HCT116 (cell line): ENCODE results near the gene SYNGR1. TPM values are rescaled to one million over a fixed set of nuclear protein-coding genes. Genes with fewer than 3 reads are reported as not detected.
A peak's percentile ranks its signal among the peaks of the same experiment; 100 is the strongest.

ENCODE experiments used
- ATAC-seq: fragments of 200-7000 bp; cut with Tn5 transposase; 2 replicates; pipeline ENCODE4 v1.9.1; 2020; ENCODE audit warnings: mild to moderate bottlenecking, moderate library complexity
- BruUV-seq: library from RNA; stranded (reverse); fragments of 400-500 nt; replicated peaks from 2 replicates; lab custom pipeline; 2021; lab: Mats Ljungman, UMichigan
- CTCF ChIA-PET: fragments of 300-600 bp; sonication (Branson Sonifier 250); formaldehyde crosslinking; loops from one replicate; lab custom pipeline; 2021; ENCODE audit warnings: antibody characterized with exemption; lab: Charles Lee
- POLR2A ChIA-PET: fragments of 300-600, 350-600 bp; sonication (Branson Sonifier 250); formaldehyde crosslinking; loops from one replicate; lab custom pipeline; 2021; ENCODE audit warnings: antibody characterized with exemption; lab: Charles Lee
- RAD21 ChIA-PET, 2 experiments: fragments of 300-600 bp; sonication (Branson Sonifier 250); formaldehyde crosslinking; loops; one replicate each; lab custom pipeline; 2023; ENCODE audit warnings: low total read pairs in 2 of 2; ENCODE audit not compliant: uncharacterized antibody in 2 of 2, unreplicated experiment in 2 of 2, low non-redundant PET in 1 of 2; lab: Charles Lee
- DNase-seq: peaks from one replicate; pipeline ENCODE4 v3.0.0-alpha.2; 2010; ENCODE audit warnings: low read depth, low spot score
- H2AFZ ChIP-seq: fragments of 200-600 bp; shearing (Covaris generic), sonication (generic); 2 replicates; pipeline ENCODE4 v1.6.1; 2017; ENCODE audit warnings: low read depth, mixed run types, mixed read lengths, antibody characterized with exemption, low read length; ENCODE audit not compliant: poor library complexity, severe bottlenecking
- H3K27ac ChIP-seq: 2 replicates; pipeline ENCODE4 v1.5.1; 2012; ENCODE audit warnings: low read depth, low read length
- H3K27me3 ChIP-seq: fragments of 200-600 bp; sonication (generic); 2 replicates; pipeline ENCODE4 v1.6.1; 2016; ENCODE audit warnings: mixed run types, low read length, mixed read lengths; ENCODE audit not compliant: insufficient read depth
- H3K36me3 ChIP-seq, 2 experiments: fragments of 200-500 bp in 1 of 2; fragments of 200-600 bp in 1 of 2; sonication (Bioruptor generic) in 1 of 2; sonication (generic) in 1 of 2; 2 replicates each; pipeline versions ENCODE4 v1.5.1 to v1.6.1; 2014 to 2016; ENCODE audit warnings: low read length in 2 of 2, inconsistent platforms in 1 of 2, mixed read lengths in 1 of 2, mixed run types in 1 of 2; ENCODE audit not compliant: insufficient read depth in 2 of 2, control insufficient read depth in 1 of 2
- H3K4me1 ChIP-seq, 2 experiments: fragments of 200-600 bp in 1 of 2; sonication (generic) in 1 of 2; 2 replicates each; pipeline versions ENCODE4 v1.5.1 to v1.6.1; 2012 to 2017; ENCODE audit warnings: low read length in 2 of 2, inconsistent platforms in 1 of 2, mild to moderate bottlenecking in 1 of 2, mixed read lengths in 1 of 2, mixed run types in 1 of 2, moderate library complexity in 1 of 2; ENCODE audit not compliant: insufficient read depth in 2 of 2, control insufficient read depth in 1 of 2
- H3K4me2 ChIP-seq: fragments of 200-600 bp; sonication (generic); 2 replicates; pipeline ENCODE4 v1.6.1; 2017; ENCODE audit warnings: mixed run types, low read length, mixed read lengths
- H3K4me3 ChIP-seq, 2 experiments: fragments of 200-600 bp in 1 of 2; sonication (generic) in 1 of 2; replicated peaks in 1 of 2; 2 replicates each; pipeline ENCODE4 v1.5.1; 2011 to 2016; ENCODE audit warnings: low read length in 2 of 2, control low read depth in 1 of 2, low read depth in 1 of 2, mild to moderate bottlenecking in 1 of 2, mixed read lengths in 1 of 2, mixed run types in 1 of 2
- H3K79me2 ChIP-seq: fragments of 200-600 bp; sonication (generic); 2 replicates; pipeline ENCODE4 v1.6.1; 2017; ENCODE audit warnings: mild to moderate bottlenecking, mixed run types, low read length, moderate library complexity, mixed read lengths; ENCODE audit not compliant: insufficient read depth
- H3K9ac ChIP-seq: fragments of 200-600 bp; sonication (generic); 2 replicates; pipeline ENCODE4 v1.6.1; 2016; ENCODE audit warnings: low read length, mixed read lengths
- H3K9me2 ChIP-seq: fragments of 200-600 bp; sonication (generic), shearing (Covaris generic); 2 replicates; pipeline ENCODE4 v1.6.1; 2017; ENCODE audit warnings: mixed run types, mild to moderate bottlenecking, moderate library complexity; ENCODE audit not compliant: insufficient read depth
- H3K9me3 ChIP-seq, 2 experiments: fragments of 200-500 bp in 1 of 2; fragments of 200-600 bp in 1 of 2; sonication (Bioruptor generic) in 1 of 2; sonication (generic) in 1 of 2; 2 replicates each; pipeline ENCODE4 v1.6.1; 2014 to 2017; ENCODE audit warnings: low read length in 2 of 2, mixed read lengths in 2 of 2, inconsistent platforms in 1 of 2, low read depth in 1 of 2, mild to moderate bottlenecking in 1 of 2, mixed run types in 1 of 2, moderate library complexity in 1 of 2; ENCODE audit not compliant: control insufficient read depth in 1 of 2, insufficient read depth in 1 of 2
- H4K20me1 ChIP-seq: fragments of 200-600 bp; sonication (generic), shearing (Covaris generic); 2 replicates; pipeline ENCODE4 v1.6.1; 2017; ENCODE audit warnings: mixed run types, mild to moderate bottlenecking, moderate library complexity; ENCODE audit not compliant: insufficient read depth
- EGR1 ChIP-seq: IDR thresholded peaks from 2 replicates; pipeline ENCODE4 v1.6.1; 2012; ENCODE audit warnings: low read depth
- ELF1 ChIP-seq: IDR thresholded peaks from 2 replicates; pipeline ENCODE4 v1.6.1; 2012; ENCODE audit warnings: low read depth, borderline replicate concordance
- EZH2 ChIP-seq: fragments of 200-600 bp; sonication (generic); IDR thresholded peaks from 2 replicates; pipeline ENCODE4 v1.6.1; 2017; ENCODE audit warnings: antibody characterized with exemption, mixed run types
- EZH2phosphoT487 ChIP-seq: fragments of 200-600 bp; IDR thresholded peaks from 2 replicates; pipeline ENCODE4 v1.6.1; 2018; ENCODE audit warnings: antibody characterized with exemption, borderline replicate concordance
- FOSL1 ChIP-seq: IDR thresholded peaks from 2 replicates; pipeline ENCODE4 v1.6.1; 2012; ENCODE audit warnings: low read depth
- JUND ChIP-seq: IDR thresholded peaks from 2 replicates; pipeline ENCODE4 v1.6.1; 2012
- MAX ChIP-seq: IDR thresholded peaks from 2 replicates; pipeline ENCODE4 v1.6.1; 2012
- POLR2A ChIP-seq: IDR thresholded peaks from 2 replicates; pipeline ENCODE4 v1.7.0; 2011; ENCODE audit warnings: borderline replicate concordance; ENCODE audit not compliant: insufficient read depth, insufficient read length; ENCODE audit errors: extremely low read depth
- RAD21 ChIP-seq: IDR thresholded peaks from 2 replicates; pipeline ENCODE4 v1.6.1; 2012; ENCODE audit warnings: low read depth, mild to moderate bottlenecking
- SIN3A ChIP-seq: IDR thresholded peaks from 2 replicates; pipeline ENCODE4 v1.6.1; 2012; ENCODE audit warnings: low read depth
- SP1 ChIP-seq: IDR thresholded peaks from 2 replicates; pipeline ENCODE4 v1.6.1; 2012; ENCODE audit warnings: low read depth
- SRF ChIP-seq: IDR thresholded peaks from 2 replicates; pipeline ENCODE4 v1.6.1; 2012; ENCODE audit warnings: low read depth
- TCF7L2 ChIP-seq: IDR thresholded peaks from 2 replicates; pipeline ENCODE4 v1.7.0; 2011; ENCODE audit warnings: borderline replicate concordance, inconsistent platforms; ENCODE audit not compliant: insufficient read depth, insufficient read length; ENCODE audit errors: extremely low read depth
- YY1 ChIP-seq: IDR thresholded peaks from 2 replicates; pipeline ENCODE4 v1.6.1; 2011; ENCODE audit warnings: low read length, low read depth, moderate library complexity, mild to moderate bottlenecking; ENCODE audit not compliant: insufficient replicate concordance; ENCODE audit errors: extremely low read depth
- ZFX ChIP-seq: fragments of 450-650 bp; IDR thresholded peaks from 2 replicates; pipeline ENCODE4 v1.6.1; 2017
- ZNF274 ChIP-seq: fragments of 200-500 bp; sonication (Bioruptor generic); IDR thresholded peaks from 2 replicates; pipeline ENCODE4 v1.6.1; 2014; ENCODE audit warnings: mild to moderate bottlenecking, low read depth, low read length, inconsistent platforms
- intact Hi-C: fragments of 100-400 bp; cut with micrococcal nuclease; formaldehyde crosslinking; loops from 2 replicates; pipeline ENCODE4 v1.10.0; 2022
- total RNA-seq: library from RNA; stranded (reverse); gene quantifications from one replicate; pipeline ENCODE4 v1.2.1, GENCODE V29; 2021; ENCODE audit not compliant: unreplicated experiment
- TF ChIP-seq, protein P1 (sequence below), 3 experiments: fragments of 200-600 bp in 1 of 3; sonication (generic) in 1 of 3; IDR thresholded peaks in 2 of 3; conservative IDR thresholded peaks in 1 of 3; 2 replicates each; pipeline ENCODE4 v1.5.1; 2012 to 2017; ENCODE audit warnings: low read depth in 2 of 3, low read length in 2 of 3, antibody characterized with exemption in 1 of 3, borderline replicate concordance in 1 of 3, control low read depth in 1 of 3, mild to moderate bottlenecking in 1 of 3, mixed read lengths in 1 of 3, mixed run types in 1 of 3, moderate library complexity in 1 of 3; ENCODE audit not compliant: insufficient read depth in 1 of 3
- TF ChIP-seq, protein P2 (sequence below): IDR thresholded peaks from 2 replicates; pipeline ENCODE4 v1.6.1; 2011; ENCODE audit warnings: mild to moderate bottlenecking, low read length, moderate library complexity; ENCODE audit not compliant: insufficient replicate concordance; ENCODE audit errors: extremely low read depth
- TF ChIP-seq, protein P3 (sequence below): IDR thresholded peaks from 2 replicates; pipeline ENCODE4 v1.6.1; 2012; ENCODE audit warnings: low read depth
- TF ChIP-seq, protein P4 (sequence below): IDR thresholded peaks from 2 replicates; pipeline ENCODE4 v1.6.1; 2012

Gene SYNGR1
- total RNA-seq, 1 experiment from 2014 or later = 20.7 TPM

DNA sequence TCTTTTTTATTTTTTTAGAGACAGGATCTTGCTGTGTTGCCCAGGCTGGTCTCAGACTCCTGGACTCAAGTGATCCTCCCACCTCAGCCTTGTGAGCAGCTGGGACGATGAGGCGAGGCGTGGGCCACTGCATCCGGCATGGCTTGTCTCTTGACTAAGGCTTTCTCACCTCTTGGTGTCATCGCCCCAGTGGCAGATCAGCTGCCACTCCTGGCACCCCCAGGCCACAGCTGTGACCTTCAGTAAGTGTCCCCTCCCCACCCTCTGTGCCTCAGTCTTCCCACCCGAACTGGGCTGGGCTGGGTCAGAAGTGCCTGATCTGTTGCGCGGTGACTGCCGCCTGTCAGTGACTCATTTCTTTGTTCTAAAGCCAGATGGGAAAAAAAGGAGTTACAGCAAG, 3.6 kb downstream of the SYNGR1 start:
- Histone ChIP-seq H3K4me2 (peak overlapping the region; percentile 30), H3K9me3 (no peaks in the 10 kb centered on the region), H3K27me3 (no peaks in the 10 kb centered on the region), H3K79me2 (peaks cover 5% of the 10 kb centered on the region; the same call in 1 of the 2 replicates), H3K36me3 (no peaks in the 10 kb centered on the region), H3K27ac (no peak overlapping the region), H3K9me2 (no peaks in the 10 kb centered on the region), H2AFZ (no peak overlapping the region), H3K4me1 (peaks cover 19 to 52% of the 10 kb centered on the region in 2 experiments; a peak in 3 of 4 replicates), H3K9ac (no peak overlapping the region), H4K20me1 (no peaks in the 10 kb centered on the region), H3K4me3 (no peak overlapping the region)
- intact Hi-C loops = no loop called here
- BruUV-seq = no TSS peak
- POLR2A ChIA-PET = interaction anchor here (1.6 kb wide), 1 partner anchor 34 kb away, joined by 6 read pairs; the partner anchor contains the start of gene RPL3
- TF ChIP-seq, protein P1, sequence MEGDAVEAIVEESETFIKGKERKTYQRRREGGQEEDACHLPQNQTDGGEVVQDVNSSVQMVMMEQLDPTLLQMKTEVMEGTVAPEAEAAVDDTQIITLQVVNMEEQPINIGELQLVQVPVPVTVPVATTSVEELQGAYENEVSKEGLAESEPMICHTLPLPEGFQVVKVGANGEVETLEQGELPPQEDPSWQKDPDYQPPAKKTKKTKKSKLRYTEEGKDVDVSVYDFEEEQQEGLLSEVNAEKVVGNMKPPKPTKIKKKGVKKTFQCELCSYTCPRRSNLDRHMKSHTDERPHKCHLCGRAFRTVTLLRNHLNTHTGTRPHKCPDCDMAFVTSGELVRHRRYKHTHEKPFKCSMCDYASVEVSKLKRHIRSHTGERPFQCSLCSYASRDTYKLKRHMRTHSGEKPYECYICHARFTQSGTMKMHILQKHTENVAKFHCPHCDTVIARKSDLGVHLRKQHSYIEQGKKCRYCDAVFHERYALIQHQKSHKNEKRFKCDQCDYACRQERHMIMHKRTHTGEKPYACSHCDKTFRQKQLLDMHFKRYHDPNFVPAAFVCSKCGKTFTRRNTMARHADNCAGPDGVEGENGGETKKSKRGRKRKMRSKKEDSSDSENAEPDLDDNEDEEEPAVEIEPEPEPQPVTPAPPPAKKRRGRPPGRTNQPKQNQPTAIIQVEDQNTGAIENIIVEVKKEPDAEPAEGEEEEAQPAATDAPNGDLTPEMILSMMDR (IDR thresholded peaks at IDR 0.05 in 2 of 3, conservative IDR thresholded peaks at IDR 0.05 in 1 of 3; ENCODE audit: borderline replicate concordance in 1 of 3, insufficient read depth in 1 of 3, low read depth in 2 of 3, low read length in 2 of 3) = no peak
- TF ChIP-seq EZH2phosphoT487 = no peak
- TF ChIP-seq, protein P2, sequence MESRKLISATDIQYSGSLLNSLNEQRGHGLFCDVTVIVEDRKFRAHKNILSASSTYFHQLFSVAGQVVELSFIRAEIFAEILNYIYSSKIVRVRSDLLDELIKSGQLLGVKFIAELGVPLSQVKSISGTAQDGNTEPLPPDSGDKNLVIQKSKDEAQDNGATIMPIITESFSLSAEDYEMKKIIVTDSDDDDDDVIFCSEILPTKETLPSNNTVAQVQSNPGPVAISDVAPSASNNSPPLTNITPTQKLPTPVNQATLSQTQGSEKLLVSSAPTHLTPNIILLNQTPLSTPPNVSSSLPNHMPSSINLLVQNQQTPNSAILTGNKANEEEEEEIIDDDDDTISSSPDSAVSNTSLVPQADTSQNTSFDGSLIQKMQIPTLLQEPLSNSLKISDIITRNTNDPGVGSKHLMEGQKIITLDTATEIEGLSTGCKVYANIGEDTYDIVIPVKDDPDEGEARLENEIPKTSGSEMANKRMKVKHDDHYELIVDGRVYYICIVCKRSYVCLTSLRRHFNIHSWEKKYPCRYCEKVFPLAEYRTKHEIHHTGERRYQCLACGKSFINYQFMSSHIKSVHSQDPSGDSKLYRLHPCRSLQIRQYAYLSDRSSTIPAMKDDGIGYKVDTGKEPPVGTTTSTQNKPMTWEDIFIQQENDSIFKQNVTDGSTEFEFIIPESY = no peak
- TF ChIP-seq, protein P3, sequence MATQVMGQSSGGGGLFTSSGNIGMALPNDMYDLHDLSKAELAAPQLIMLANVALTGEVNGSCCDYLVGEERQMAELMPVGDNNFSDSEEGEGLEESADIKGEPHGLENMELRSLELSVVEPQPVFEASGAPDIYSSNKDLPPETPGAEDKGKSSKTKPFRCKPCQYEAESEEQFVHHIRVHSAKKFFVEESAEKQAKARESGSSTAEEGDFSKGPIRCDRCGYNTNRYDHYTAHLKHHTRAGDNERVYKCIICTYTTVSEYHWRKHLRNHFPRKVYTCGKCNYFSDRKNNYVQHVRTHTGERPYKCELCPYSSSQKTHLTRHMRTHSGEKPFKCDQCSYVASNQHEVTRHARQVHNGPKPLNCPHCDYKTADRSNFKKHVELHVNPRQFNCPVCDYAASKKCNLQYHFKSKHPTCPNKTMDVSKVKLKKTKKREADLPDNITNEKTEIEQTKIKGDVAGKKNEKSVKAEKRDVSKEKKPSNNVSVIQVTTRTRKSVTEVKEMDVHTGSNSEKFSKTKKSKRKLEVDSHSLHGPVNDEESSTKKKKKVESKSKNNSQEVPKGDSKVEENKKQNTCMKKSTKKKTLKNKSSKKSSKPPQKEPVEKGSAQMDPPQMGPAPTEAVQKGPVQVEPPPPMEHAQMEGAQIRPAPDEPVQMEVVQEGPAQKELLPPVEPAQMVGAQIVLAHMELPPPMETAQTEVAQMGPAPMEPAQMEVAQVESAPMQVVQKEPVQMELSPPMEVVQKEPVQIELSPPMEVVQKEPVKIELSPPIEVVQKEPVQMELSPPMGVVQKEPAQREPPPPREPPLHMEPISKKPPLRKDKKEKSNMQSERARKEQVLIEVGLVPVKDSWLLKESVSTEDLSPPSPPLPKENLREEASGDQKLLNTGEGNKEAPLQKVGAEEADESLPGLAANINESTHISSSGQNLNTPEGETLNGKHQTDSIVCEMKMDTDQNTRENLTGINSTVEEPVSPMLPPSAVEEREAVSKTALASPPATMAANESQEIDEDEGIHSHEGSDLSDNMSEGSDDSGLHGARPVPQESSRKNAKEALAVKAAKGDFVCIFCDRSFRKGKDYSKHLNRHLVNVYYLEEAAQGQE = no peak
- no peak for TF ChIP-seq JUND
- TF ChIP-seq SIN3A = no peak
- no peak for TF ChIP-seq SP1
- no peak for TF ChIP-seq RAD21
- no peak for TF ChIP-seq POLR2A
- TF ChIP-seq SRF = no peak
- TF ChIP-seq, protein P4, sequence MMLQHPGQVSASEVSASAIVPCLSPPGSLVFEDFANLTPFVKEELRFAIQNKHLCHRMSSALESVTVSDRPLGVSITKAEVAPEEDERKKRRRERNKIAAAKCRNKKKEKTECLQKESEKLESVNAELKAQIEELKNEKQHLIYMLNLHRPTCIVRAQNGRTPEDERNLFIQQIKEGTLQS = no peak
- no peak for TF ChIP-seq ZFX
- TF ChIP-seq TCF7L2 = no peak
- no peak for TF ChIP-seq ZNF274
- TF ChIP-seq MAX = no peak
- TF ChIP-seq ELF1 = no peak
- TF ChIP-seq EZH2 = no peak
- TF ChIP-seq YY1 = no peak
- TF ChIP-seq FOSL1 = no peak
- no peak for TF ChIP-seq EGR1
- no peak for ATAC-seq
- DNase-seq = no peak
- CTCF ChIA-PET = interaction anchor here (2.7 kb wide), 1 partner anchor 10 kb away, joined by 11 read pairs; no protein-coding TSS in a partner anchor
- RAD21 ChIA-PET = no interaction called here
